Measurements from ENCODE around the gene USP54.

USP54 gene

GRCh38 chr10:73586583-73586984 lies 4.6 kb downstream of the USP54 start (continued):
- 0 out of 2 replicates have a peak, but pooled peaks have one; percentile 22 for TF ChIP-seq REST (tag by site-specific recombination; IDR thresholded peaks at IDR 0.05)
- no peak for TF ChIP-seq ZNF623 (tag by site-specific recombination; IDR thresholded peaks at IDR 0.05)
- peak; percentile 24 for TF ChIP-seq ZNF510 (tag by site-specific recombination; IDR thresholded peaks at IDR 0.05; ENCODE audit: insufficient replicate concordance)
- no peak for TF ChIP-seq ZNF555 (tag by site-specific recombination; conservative IDR thresholded peaks at IDR 0.05)
- TF ChIP-seq ZNF660 (tag by site-specific recombination; IDR thresholded peaks at IDR 0.05): peak; percentile 68; the same call in 1 of the 2 replicates
- peak; percentile 46; the same call in 1 of the 2 replicates for TF ChIP-seq OSR2 (tag by site-specific recombination; IDR thresholded peaks at IDR 0.05)
- TF ChIP-seq ZXDB (tag by site-specific recombination; IDR thresholded peaks at IDR 0.05): peak; percentile 77
- TF ChIP-seq TRIM28 (IDR thresholded peaks at IDR 0.05; ENCODE audit: borderline replicate concordance, low read length): peak; percentile 73; the same call in 1 of the 2 replicates
- TF ChIP-seq ZBTB44 (tag by site-specific recombination; IDR thresholded peaks at IDR 0.05): peak; percentile 16; the same call in 1 of the 2 replicates
- peak; percentile 88 for TF ChIP-seq ZNF843 (tag by site-specific recombination; IDR thresholded peaks at IDR 0.05)
- TF ChIP-seq ZFP69B (tag by site-specific recombination; IDR thresholded peaks at IDR 0.05): 0 out of 2 replicates have a peak, but pooled peaks have one; percentile 59
- TF ChIP-seq PRDM1 (tag by site-specific recombination; IDR thresholded peaks at IDR 0.05): no peak
- peak; percentile 56 for TF ChIP-seq ZNF692 (tag by site-specific recombination; IDR thresholded peaks at IDR 0.05)
- TF ChIP-seq PRDM4 (tag by site-specific recombination; IDR thresholded peaks at IDR 0.05): peak; percentile 75
- TF ChIP-seq ZNF571 (tag by site-specific recombination; IDR thresholded peaks at IDR 0.05): no peak
- no peak for TF ChIP-seq ZNF391 (tag by site-specific recombination; IDR thresholded peaks at IDR 0.05; ENCODE audit: borderline replicate concordance, low read depth)
- TF ChIP-seq ZBTB11 (tag by site-specific recombination; conservative IDR thresholded peaks at IDR 0.05; ENCODE audit: low read depth): no peak
- 0 out of 2 replicates have a peak, but pooled peaks have one; percentile 52 for TF ChIP-seq ZNF518A (tag by site-specific recombination; conservative IDR thresholded peaks at IDR 0.05; ENCODE audit: low read depth)
- peak; percentile 21; the same call in 1 of the 2 replicates for TF ChIP-seq ZNF398 (tag by site-specific recombination; IDR thresholded peaks at IDR 0.05)

Measured in HEK293 (cell line).